Measurements from ENCODE around the gene ABTB2.
A peak's percentile ranks its signal among the peaks of the same experiment; 100 is the strongest.
"Not testable (repeated sequence)": the region's sequence is repeated elsewhere in the genome, so short reads cannot be mapped to it uniquely, and the experiment has no call there.

The ABTB2 gene

DNA sequence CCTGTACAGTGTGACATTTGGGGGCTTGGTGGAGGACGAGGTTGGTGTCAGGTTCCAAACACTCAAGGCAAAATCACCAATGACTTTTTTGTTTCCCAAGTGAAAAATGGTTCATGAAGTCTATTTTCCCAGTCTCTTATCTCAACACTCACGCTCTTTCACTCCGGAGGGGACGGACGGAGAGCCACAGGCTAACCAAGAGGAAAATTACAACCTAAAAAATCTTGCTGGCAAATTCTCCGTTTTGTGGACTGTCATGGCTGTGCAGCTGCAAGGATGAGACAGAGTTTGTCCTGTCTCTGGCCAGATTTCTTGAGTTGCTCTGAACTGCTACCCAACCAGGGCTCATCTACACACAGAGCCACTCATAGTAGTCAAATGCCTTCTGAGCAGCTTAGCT, 101.2 kb downstream of the ABTB2 start:
- DNase-seq, result no peak

DNA sequence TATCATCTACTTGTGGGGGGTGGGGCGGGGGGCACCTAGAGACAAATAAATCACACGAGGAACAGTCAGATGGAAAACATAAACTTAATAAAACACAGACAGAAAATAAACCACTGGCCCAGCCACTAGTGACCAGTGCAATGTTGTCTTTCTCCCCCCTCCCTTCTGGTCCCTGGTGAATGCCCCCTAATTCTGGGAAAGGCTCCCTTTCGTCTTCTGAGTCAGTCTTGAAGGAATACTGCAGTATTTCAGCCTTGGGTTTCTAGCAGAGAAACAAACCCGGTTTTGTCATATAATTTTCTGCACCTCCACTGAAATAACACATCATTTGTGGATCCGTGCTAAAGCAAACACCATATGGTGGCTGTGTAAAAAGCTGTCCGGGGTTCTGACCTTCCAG, 101.7 kb downstream of the ABTB2 start:
- DNase-seq, result no peak

DNA sequence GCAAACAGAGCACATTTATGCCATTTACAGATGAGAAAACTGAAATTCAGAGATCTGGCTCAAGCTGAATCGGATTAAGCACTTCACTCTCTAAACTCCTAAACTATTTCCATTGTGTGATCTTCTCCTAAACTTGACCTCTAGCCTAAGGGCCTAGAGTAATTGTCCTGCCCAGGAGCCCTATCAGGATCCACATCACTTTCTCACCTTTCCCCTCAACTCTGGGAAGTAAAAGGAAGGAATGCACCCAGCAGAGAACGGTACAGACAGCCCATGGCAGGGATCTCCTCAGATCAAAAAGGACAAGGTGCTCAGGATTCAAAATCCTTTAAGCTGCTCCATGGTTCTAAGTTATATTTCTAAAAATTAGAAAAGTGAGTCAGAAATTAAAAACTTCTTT, 102.7 kb downstream of the ABTB2 start:
- no peak for DNase-seq

DNA sequence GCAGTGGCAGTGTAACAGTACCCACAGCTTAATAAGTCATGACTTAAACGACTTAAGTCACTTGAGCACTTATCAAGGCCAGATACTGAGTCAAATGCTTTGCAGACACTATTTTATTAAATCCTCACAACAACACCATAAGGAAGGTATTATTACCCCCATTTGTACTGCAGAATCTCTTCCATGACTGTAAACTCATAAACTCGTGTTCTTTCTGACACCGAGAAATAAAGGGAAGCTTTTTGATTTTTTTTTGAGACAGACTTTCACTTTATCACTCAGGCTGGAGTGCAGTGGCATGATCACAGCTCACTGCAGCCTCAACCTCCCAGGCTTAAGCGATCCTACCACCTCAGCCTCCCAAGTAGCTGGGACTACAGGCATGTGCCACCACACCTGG, 103.8 kb downstream of the ABTB2 start:
- DNase-seq, result no peak

DNA sequence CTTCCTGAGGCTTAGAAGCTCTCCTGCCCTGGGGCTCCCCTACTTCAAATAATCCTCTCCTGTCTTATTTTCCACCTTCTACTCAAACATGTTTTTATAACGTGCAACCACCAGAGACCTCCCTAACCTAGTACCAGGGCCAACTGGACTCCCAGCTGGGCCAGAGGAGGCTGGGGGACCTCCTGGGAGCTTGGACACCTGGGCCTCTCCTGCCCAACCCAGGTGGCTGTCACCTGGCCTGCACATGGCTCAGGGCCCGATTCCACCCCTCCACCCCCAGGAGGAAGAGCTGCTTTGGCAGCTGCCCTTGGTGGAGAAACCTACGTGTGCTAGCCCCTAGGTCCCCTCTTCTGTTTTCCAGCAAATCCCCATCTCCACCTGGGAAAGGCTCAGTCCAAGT, 105.2 kb downstream of the ABTB2 start:
- no peak for DNase-seq

DNA sequence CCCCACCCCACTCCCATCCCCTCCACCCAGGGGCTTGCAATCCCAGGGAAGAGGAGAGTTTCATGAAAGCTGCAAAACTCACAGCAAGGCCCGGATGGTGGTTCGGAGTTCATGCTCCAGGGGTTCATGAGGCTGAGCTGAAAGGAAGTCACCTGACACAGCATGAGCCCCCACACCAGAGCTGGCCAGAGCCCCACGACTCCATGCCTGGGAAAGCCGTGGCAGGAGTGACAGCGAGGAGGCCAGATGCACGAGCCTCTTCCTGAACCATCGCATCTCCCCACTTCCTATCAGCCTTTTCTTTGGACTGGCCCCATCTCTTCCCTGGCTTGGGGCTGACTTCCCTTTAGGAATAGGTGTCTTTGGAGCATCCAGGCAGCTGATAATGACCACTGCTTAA, 105.8 kb downstream of the ABTB2 start:
- DNase-seq, result no peak

DNA sequence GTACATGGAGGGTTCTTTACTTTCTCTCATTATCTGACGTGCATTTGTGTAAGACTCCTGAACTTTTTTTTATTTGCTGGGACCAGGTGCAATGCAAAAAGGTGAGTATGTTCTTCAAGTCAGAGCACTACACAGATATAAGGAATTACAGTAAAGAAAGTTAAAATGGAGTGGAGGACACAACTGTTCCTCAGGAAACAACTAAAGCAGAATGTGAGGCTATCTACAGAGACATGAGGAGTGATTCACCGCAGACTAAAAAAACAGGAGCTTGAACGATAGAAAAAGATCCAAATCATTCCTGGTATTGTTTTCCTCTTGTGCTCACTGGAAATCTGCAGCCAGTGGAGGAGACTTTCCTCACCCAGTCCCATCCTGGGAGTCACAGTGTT, 106.2 kb downstream of the ABTB2 start:
- no peak for DNase-seq

DNA sequence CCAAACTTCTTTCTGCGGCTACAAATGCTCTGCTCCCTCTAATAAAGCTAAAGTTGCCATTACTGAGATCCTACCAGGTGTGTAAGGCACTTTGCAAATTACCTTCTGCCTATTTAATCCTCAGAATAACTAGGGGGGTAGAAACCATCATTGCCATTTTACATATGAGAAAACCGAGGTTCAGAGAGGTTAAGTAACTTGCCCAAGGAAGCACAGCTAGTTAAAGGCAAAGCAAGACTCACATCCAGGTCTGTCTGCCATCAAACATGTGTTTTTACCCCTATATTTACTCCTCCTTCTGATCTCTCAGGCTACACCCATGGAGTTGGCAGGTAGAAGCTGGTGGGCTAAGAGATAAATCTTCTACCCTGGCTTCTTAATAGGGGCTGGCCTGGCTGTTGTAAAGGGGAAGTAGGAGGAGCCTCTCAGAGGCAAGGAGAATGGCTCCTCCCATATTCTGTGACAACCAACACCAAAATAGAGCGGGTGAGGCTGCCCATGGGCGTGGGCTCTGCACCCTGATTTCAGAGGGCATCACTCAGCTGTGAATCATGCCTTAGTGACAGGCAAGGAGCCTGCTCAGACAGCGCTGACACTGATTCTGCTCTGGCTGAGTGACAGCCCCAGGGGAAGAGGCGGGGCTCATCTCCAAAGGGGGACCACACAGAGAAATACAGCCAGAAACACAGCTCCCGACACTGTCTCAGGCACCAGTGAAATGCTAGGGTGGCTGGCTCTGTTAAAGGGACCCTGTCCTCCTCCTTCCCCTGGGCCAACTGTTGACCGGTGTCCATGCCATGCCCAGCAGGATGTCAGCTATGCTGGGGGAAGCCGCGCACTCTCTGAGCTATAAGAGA, 106.8 kb downstream of the ABTB2 start:
- peak; percentile 89 for DNase-seq

DNA sequence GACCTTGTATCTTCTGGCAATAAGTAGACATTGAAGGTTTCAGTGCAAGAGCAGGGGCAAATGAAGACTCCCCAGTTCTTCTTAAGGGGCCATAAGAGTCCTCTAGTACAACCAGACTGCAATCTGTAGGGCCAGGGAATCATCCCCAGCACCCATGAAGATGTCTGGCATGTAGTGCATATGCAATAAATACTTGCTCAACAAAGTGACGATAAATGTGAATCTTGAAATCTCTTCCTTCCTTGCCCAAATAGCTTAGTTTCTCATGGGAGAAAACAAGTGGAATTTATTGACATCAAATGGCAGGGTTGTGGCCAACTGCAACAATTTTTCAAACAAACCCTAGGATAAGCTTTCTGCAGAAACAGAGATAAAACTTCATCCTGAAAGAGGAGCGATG, 107.6 kb downstream of the ABTB2 start:
- no peak for DNase-seq

DNA sequence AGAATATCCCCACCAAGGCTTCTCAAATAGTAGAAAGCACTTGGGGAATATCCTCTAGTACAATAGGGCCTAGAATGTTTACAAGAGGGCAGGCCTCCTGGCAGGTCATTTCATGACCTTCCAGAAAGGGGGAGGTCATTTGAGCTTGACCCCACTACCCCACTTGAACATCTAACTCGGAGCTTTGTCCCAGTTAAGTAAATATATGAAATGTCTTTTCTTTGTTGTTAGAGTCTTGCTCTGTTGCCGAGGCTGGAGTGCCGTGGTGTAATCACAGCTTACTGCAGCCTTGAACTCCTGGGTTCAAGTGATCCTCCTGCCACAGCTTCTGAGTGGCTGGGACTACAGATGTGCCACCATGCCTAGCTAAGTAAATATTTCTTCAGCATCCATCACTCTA, 108.4 kb downstream of the ABTB2 start:
- no peak for DNase-seq

DNA sequence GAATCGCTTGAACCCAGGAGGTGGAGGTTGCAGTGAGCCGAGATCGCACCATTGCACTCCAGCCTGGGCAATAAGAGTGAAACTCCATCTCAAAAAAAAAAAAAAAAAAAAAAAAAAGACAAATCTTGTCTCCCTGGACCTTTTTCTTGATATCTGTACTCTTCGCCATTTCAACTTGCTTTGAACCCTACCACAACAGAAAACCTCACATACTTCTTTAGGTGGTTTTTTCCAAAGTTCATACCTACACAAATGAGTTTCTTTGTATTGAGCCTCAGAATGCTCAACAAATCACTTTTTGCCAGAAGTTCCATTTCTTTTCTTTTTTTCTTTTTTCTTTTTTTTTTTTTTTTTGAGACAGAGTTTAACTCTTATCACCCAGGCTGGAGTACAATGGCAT, 111.3 kb downstream of the ABTB2 start:
- DNase-seq, result not testable (repeated sequence)

DNA sequence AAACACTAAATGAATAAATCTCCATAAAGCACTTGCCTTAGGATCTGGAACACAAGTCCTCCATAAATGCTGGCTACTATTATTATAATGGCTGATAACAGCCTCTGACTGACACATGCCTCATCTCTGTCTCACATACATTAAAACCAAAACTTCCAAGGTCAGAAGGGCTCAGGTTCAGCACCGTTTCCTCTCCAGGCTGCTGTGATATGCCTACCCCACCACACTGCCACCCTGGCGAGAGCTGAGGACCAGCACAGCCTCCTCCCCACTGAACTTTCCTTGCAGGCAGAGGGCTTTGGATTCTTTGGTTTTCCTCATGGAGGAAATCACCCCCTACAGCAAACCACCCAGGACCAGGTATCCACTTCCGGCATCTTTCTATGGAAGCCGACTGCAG, 112.8 kb downstream of the ABTB2 start:
- DNase-seq, result no peak

DNA sequence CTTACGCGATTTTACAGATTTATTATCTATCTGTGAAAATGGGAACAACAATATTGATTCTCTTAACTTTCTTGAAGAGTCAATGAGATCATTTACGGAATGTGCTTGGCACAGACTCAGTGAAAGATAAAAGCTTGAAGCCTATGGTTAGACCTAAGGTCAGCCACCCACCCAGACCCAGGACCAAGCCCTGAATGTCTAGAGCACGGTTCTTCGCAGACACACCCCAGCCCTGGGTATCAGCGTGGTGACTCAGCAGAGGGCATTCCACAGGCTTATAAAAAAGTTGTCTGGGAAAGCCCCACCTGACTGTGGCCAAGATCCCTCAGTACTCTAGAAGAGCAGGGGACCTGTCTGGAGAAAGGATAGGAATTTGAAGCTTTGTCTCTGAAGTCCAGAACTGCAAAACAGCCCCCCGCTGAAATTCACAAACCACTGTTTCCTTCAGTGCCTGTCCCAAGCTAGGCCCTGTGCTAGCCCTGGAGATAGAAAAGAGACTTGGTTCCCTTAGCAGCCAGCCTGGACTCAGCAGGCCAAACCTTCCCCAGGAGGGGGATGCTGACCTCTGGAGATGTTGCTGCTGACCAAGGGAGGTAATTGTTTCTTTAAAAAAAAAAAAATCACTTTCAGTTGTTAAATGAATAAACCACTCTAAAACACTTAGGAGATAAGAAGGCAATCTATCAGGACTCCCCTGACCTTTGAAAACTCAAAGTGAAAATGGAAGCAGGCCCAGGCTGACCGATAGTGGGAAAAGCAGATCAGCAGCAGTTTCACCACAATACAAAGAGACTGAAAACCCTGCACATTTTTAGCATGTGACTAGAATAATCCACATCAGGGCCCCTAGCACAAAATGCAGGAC, 114.0 kb downstream of the ABTB2 start:
- no peak for DNase-seq

DNA sequence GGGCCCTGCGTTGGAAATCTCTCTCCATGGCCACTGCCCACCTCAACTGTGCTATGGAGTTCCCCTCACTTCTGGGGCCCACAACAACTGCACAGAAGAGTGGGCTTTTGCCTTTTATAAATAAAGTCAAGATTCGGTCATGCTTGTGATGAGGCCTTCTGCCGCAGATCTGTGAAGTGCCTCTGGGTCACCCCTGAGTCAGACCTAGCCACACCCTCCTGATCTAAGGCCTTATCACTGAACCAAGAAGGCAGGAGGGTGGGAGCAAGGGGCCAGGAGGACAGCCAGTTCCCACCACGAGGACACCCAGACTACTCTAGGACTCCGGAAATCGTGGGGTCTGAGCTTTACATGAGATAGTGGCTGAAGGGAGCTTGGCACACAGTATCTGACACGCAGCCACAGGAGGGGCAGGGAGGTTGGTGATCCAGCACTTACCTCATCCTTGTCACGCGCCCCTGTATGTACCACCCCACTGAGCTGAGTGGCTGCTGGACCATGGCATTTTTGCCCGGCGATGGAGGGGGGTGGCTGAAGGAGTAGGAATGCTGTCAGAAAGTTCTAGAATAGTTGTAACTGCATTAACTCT, 115.7 kb downstream of the ABTB2 start:
- DNase-seq, result no peak

DNA sequence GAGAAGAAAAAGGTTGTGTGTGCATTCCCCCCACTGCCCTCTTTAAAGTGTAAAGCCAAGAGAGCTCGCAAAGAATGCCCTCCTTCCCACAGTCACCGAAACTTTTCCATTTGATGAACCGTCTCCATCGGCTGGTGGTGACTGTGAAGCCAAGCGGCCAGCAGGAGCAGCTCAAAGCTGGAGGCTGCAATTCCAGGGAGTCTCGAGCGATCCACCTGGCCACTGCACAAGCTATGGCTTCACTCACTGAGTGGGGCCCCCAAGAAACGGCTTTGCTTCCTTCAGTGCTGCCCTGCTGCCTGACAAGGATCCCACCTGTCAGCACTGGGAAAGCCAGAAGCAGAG, 117.7 kb downstream of the ABTB2 start:
- no peak for DNase-seq

DNA sequence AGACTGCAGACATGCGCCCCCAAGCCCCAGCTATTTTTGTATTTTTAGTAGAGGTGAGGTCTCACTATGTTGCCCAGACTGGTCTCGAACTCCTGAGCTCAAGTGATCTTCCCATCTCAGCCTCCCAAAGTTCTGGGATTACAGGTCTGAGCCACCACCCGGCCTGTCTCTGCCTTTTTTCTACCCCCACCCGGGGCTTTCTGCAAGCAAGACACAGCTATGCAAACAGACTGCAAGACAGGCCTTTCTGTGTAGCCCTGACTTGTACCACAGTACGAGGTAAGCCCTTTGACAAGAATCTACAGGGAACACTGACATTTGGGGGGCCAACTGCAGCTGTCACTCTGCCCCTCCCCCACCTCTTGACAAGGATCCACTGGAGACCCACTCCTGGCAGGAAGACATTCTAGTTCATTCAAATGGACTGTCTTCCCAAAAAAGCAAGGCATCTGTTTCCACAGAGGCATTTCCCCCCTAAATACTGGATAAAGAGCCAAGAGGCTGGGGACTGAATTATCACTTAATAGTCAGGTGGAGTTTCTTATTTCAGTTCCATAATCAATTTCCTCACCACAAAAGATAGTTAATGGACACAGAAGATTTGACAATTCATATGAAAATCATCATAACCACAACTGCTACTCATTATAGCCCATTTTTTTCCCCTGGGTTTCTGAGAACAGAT, 118.2 kb downstream of the ABTB2 start:
- no peak for DNase-seq

DNA sequence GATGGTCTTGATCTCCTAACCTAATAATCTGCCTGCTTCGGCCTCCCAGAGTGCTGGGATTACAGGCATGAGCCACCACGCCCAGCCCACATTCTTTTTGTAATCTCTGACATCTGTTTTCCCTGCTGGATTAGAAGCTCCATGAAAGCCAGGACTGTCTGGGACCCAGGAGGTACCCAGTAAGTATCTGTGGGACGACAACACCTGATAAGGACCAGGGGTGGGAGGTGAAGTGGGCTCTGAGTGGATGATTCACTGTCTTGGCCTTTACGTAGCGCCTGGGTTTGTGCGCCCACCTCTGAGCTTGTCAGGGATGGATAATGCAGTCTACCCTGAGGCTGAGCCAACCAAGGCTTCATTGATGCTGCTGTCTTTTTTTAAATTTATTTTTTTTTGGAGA, 118.8 kb downstream of the ABTB2 start:
- DNase-seq, result no peak

DNA sequence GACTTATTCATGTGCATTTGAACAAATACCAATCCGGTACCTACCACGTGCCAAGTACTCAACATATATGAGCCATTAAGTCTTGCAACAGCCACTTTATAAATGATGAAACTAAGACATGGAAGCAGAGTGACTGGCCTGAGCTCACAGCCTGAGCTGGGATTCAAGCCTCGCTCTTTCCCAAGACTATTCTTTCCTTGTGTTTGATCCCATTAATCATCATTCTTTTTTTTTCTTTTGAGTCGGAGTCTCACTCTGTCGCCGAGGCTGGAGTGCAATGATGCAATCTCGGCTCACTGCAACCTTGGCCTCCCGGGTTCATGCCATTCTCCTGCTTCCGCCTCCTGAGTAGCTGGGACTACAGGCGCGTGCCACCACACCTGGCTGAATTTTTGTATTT, 119.3 kb downstream of the ABTB2 start:
- no peak for DNase-seq

DNA sequence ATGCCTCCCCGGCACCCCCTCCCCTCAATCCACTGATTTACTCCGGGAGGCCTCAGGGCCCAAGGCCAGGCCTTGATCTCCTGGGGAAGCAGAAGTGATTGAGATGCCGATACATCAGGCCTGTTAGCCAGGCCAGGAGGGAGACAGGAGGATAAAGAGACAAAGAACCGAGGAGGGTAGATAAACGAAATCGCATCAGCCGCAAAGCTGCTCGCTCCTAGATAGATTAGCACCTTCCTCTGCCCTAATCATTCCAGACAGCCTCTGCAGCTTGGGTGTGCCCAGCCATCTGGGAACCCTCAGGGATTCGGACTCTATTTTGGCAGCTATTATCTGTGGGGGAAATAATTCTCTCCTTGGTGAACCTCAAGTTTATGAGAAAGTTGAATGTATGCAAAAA, 121.2 kb downstream of the ABTB2 start:
- DNase-seq, result no peak

DNA sequence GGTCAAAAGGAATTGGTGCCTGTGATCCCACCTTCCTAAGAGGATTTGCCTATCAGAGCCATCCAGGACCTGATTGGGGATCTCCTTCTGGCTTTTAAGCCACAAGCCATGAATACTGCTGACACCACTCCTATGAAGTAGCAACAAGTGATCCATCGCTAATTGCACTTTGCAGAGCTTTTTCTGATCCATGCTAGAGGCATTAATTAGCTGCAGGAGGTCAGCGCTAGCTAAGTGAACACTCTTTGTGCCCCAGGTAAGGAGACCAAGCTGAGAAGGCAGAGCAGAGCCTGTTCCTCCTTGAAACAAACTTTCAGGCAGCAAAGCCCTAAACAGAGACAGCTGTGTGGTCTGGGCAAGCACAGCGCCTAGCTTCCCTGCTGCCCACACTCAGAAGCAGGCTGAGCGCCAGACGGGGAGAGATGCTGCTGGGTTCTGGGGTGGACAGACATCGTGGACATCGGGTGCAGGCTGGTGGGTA, 122.2 kb downstream of the ABTB2 start:
- no peak for DNase-seq

DNA sequence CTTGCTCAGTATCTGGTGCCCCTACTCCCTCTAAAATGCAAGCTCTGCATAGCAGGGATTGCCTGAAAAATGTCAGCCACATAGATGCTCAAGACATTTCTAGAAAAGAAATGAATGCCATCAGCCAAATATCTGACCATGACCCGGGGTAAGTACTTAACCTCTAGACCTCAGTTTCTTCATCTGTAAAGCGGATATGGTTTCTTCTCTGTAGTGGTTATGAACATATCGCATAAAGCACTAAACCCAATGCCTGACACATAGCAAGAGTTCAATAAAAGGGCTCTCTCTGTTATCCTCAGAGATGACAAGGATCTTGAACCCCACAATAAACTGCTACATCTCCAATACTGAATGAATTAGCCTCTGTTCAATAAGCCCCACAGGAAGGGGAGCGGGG, 122.6 kb downstream of the ABTB2 start:
- DNase-seq, result no peak

DNA sequence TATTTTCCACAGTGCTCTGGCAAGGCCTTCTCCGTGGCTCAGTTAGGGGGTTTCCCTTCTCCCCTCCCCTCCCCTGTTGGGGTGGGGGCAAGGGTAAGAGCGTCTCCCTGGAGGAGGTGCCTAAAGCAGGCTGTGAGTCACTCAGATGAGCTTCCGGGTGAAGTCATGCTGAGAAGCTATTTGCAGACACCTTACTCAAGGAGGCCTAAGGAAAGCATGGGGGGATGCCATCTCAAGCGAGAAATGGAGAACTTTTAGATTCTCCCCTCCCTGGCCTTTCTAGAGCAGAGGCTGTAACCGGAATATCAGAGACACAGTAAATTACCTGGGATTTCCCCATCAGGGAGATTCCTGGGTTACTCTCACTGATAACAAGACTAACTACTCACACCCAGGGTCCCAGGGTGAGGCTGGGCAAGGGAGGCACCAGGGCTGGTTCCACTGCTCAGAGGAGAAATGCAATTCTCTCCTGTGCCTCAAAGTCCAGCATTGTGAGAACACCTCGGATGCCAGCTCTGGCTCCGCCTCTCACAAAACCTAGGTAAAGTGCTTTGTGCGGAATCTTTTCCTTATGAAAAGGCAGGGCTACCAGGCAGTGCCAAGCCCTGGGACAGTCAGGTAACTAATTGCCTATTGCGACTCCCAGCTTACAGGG, 123.6 kb downstream of the ABTB2 start:
- peak; percentile 82 for DNase-seq

DNA sequence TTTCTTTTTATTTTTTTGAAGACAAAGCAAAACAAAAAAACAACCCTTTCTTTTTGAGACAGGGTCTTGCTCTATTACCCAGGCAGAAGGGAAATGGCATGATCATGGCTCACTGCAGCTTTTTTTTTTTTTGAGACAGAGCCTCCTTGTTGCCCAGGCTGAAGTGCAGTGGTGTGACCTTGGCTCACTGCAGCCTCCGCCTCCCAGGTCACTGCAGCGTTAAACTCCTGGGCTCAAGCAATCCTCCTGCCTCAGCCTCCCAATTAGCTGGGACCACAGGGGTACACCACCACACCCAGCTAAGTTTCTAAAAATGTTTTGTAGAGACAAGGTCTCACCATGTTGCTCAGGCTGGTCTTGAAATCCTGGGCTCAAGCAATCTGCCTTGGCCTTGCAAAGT, 124.6 kb downstream of the ABTB2 start:
- no peak for DNase-seq
